Activated naive CD4-positive, alpha-beta T cell treated with anti-CD3 and anti-CD28 coated beads, Interleukin-2, amount 50 U/mL, for 24 hours (primary cell): ENCODE data around the gene IFTAP.

Experiments used
- H3K27ac Mint-ChIP-seq: one replicate; pipeline ENCODE4 v1.8.0; 2021; ENCODE audit warnings: mild to moderate bottlenecking, mixed read lengths
- H3K27me3 Mint-ChIP-seq: one replicate; pipeline ENCODE4 v1.8.0; 2021; ENCODE audit warnings: mixed read lengths
- H3K36me3 Mint-ChIP-seq: one replicate; pipeline ENCODE4 v1.8.0; 2021; ENCODE audit warnings: mixed read lengths
- H3K4me1 Mint-ChIP-seq: one replicate; pipeline ENCODE4 v1.8.0; 2021; ENCODE audit warnings: mixed read lengths
- H3K4me3 Mint-ChIP-seq: one replicate; pipeline ENCODE4 v1.8.0; 2021; ENCODE audit warnings: mild to moderate bottlenecking, mixed read lengths
- H3K9me3 Mint-ChIP-seq: one replicate; pipeline ENCODE4 v1.8.0; 2021; ENCODE audit warnings: mixed read lengths

Gene IFTAP

GRCh38 chr11:36581536-36581935 lies 12.8 kb upstream of the IFTAP start:
- Mint-ChIP-seq H3K4me3 (no peak overlapping the region), H3K27ac (no peak overlapping the region), H3K36me3 (no peaks in the 10 kb centered on the region), H3K27me3 (peaks cover 5% of the 10 kb centered on the region), H3K4me1 (no peaks in the 10 kb centered on the region), H3K9me3 (peaks cover 5% of the 10 kb centered on the region)

DNA sequence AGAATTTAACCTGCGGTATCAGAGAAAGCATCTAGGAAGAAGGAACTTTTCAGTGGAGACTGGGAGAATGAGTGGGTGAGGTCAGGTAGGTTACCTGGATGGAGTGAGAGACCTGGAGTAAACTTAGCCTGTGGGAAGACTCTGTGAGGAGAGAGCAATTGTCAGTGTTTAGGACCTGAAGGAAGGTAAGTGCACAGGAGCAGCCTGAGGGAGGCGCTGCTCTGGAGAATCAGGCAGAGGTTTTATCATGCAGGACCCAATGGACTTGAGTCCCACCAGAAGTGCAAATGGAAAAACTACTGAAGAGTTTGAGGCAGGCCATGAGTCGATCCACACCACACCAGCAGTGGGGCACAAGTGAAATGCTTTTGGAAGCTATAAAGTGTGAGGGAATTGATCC lies 10.6 kb upstream of the IFTAP start:
- Mint-ChIP-seq H3K27ac (no peak overlapping the region), H3K9me3 (peaks cover 5% of the 10 kb centered on the region), H3K27me3 (peaks cover 10% of the 10 kb centered on the region), H3K4me3 (no peak overlapping the region), H3K4me1 (no peaks in the 10 kb centered on the region), H3K36me3 (no peaks in the 10 kb centered on the region)

DNA sequence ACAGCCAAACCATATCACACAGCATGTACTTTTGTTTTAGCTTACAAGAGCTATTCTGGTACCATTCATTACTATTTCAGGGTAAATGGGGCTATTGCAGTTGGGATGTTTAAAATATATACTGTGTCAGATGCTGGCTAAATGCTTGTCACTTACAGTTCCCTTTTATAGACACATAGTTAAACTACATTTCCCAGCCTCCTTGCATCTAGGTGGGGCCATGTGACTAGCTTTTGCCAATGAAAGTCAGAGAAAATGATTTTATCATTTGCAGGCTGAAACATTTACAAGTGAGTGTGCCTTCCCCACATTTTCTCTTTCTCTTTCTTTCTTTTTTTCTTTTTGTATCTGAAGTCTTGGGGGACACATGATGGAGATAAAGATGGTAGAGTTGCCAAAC lies 7.8 kb upstream of the IFTAP start:
- H3K9me3 Mint-ChIP-seq: peaks cover 5% of the 10 kb centered on the region
- no peaks in the 10 kb centered on the region for H3K36me3 Mint-ChIP-seq
- peaks cover 21% of the 10 kb centered on the region for H3K27me3 Mint-ChIP-seq
- H3K27ac Mint-ChIP-seq: no peak overlapping the region
- H3K4me1 Mint-ChIP-seq: no peaks in the 10 kb centered on the region
- H3K4me3 Mint-ChIP-seq: no peak overlapping the region

DNA sequence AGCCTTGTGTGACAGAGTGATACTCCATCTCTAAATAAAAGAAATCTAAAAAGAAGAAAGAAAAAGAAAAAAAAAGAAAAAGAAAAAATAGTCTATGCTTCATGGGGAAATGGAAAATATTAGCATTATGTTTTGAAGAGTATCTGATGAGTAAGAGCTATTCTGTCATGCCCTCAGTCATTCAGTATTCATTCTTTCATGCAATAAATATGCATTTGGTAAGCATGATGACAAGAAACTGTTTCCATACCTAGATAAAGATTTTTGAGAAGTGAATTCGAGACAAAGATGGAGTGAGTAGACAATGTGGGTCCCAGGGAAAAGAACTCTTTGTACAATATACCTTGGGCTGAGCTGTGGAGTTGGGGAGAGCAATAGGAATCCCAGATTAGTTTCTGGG lies 6.2 kb upstream of the IFTAP start:
- no peaks in the 10 kb centered on the region for H3K36me3 Mint-ChIP-seq

GRCh38 chr11:36590513-36590912 lies 3.8 kb upstream of the IFTAP start:
- H3K9me3 Mint-ChIP-seq: no peaks in the 10 kb centered on the region
- no peak overlapping the region for H3K27ac Mint-ChIP-seq
- H3K36me3 Mint-ChIP-seq: no peaks in the 10 kb centered on the region
- H3K27me3 Mint-ChIP-seq: peaks cover 36% of the 10 kb centered on the region
- peaks cover 10% of the 10 kb centered on the region for H3K4me1 Mint-ChIP-seq
- no peak overlapping the region for H3K4me3 Mint-ChIP-seq

More for the DNA sequence above, 6.2 kb upstream of the IFTAP start:
- no peak overlapping the region for H3K27ac Mint-ChIP-seq
- H3K27me3 Mint-ChIP-seq: peaks cover 27% of the 10 kb centered on the region
- no peaks in the 10 kb centered on the region for H3K9me3 Mint-ChIP-seq
- no peak overlapping the region for H3K4me3 Mint-ChIP-seq
- no peaks in the 10 kb centered on the region for H3K4me1 Mint-ChIP-seq

- Mint-ChIP-seq H3K36me3 (no peaks in the 10 kb centered on the region), H3K27ac (no peak overlapping the region), H3K27me3 (peaks cover 41% of the 10 kb centered on the region), H3K4me1 (peaks cover 10% of the 10 kb centered on the region), H3K4me3 (no peak overlapping the region), H3K9me3 (no peaks in the 10 kb centered on the region)
These were observed 2.9 kb upstream of the IFTAP start for GRCh38 chr11:36591433-36591832.

GRCh38 chr11:36596880-36597279 lies 2.6 kb downstream of the IFTAP start:
- no peak overlapping the region for H3K27ac Mint-ChIP-seq
- peaks cover 27% of the 10 kb centered on the region for H3K27me3 Mint-ChIP-seq
- no peaks in the 10 kb centered on the region for H3K9me3 Mint-ChIP-seq
- H3K36me3 Mint-ChIP-seq: no peaks in the 10 kb centered on the region
- no peak overlapping the region for H3K4me3 Mint-ChIP-seq
- peaks cover 10% of the 10 kb centered on the region for H3K4me1 Mint-ChIP-seq

DNA sequence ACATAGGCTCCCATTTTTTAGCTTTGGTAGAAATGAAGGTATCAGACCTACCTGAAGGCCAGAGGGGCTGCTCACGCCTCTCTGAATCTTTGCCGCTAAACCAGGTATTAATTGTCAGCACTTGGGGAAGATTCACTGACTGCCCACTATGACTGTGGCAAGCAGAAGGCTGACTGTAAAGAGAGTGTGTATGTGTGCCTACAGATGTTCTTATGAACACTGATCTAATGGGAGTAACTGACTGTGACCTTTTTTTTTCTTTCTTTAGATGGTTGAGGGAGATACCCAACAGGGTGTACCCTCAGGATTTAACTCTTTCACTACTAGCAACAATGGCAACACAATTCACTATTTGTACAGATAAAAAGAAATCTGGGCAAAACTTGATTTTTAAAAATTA lies 3.7 kb downstream of the IFTAP start, which contains the start of gene RAG2:
TSS of gene RAG2 (minus strand) at position 186 of the 400 bp plus-strand sequence. CDS start 4,068 bp downstream, outside the sequence.
- Mint-ChIP-seq H3K4me1 (peaks cover 10% of the 10 kb centered on the region), H3K27ac (no peak within 1 kb of the TSS), H3K27me3 (peaks cover 29% of the 10 kb centered on the region), H3K4me3 (no peak within 1 kb of the TSS), H3K9me3 (no peaks in the 10 kb centered on the region), H3K36me3 (no peaks in the 10 kb centered on the region)

- H3K27ac Mint-ChIP-seq: no peak overlapping the region
- no peak overlapping the region for H3K4me3 Mint-ChIP-seq
- H3K9me3 Mint-ChIP-seq: no peaks in the 10 kb centered on the region
- H3K36me3 Mint-ChIP-seq: no peaks in the 10 kb centered on the region
- no peaks in the 10 kb centered on the region for H3K4me1 Mint-ChIP-seq
- H3K27me3 Mint-ChIP-seq: peaks cover 19% of the 10 kb centered on the region
These were observed 5.9 kb downstream of the IFTAP start for GRCh38 chr11:36600180-36600579.

GRCh38 chr11:36601155-36601554 lies 6.9 kb downstream of the IFTAP start:
- Mint-ChIP-seq H3K36me3 (no peaks in the 10 kb centered on the region), H3K27me3 (peaks cover 13% of the 10 kb centered on the region), H3K4me1 (no peaks in the 10 kb centered on the region), H3K9me3 (no peaks in the 10 kb centered on the region), H3K27ac (no peak overlapping the region), H3K4me3 (no peak overlapping the region)

GRCh38 chr11:36602135-36602534 lies 7.8 kb downstream of the IFTAP start:
- H3K4me3 Mint-ChIP-seq: no peak overlapping the region
- no peaks in the 10 kb centered on the region for H3K4me1 Mint-ChIP-seq
- H3K36me3 Mint-ChIP-seq: no peaks in the 10 kb centered on the region
- H3K27ac Mint-ChIP-seq: no peak overlapping the region
- H3K27me3 Mint-ChIP-seq: peaks cover 11% of the 10 kb centered on the region
- no peaks in the 10 kb centered on the region for H3K9me3 Mint-ChIP-seq

DNA sequence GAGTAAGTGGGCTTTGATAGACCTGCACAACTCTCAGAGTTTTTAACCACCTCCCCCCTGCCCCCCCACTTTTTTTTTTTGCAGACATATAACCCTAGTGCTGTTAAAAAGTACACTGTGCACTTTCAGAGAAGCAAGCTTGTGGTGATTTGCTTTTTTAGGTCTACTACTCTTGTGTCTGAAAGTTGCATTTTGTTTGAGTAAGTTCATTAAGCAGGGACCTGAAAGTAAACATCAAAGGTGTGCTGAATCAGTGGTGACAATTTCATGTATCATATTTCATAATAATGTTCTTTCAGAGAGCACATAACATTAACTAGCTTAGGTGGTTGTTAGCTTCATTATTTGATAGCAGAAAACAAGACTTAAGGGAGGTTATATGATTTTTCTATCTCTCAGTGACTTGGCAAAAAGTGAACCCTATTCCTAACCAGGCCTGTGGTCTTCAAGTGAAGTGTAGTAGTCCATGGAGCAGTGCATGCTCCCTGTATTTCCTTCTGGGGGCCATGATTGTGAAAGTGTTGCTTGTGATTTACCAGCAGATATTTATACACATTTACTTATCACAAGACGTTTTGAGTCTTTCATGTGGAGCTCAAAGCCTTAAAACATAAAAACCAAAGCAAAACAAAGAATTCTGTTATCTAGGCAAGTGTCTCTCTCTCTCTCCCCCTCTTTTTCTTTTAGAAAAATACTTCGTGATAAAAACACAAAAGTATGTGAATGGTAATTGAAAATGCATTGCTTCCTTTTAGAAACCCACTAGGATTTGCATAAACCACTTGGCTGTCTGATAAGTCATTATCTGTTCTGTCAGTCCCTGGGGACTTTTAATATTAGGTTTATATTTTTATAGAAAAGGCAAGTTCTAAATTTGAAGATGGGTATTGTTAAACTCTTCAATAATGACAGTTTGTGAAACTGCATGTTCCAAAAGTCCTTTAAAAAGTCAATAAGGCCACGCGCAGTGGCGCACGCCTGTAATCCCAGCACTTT lies 11.2 kb downstream of the IFTAP start:
- no peaks in the 10 kb centered on the region for H3K4me1 Mint-ChIP-seq
- H3K27me3 Mint-ChIP-seq: peaks cover 12% of the 10 kb centered on the region
- H3K9me3 Mint-ChIP-seq: no peaks in the 10 kb centered on the region
- H3K27ac Mint-ChIP-seq: no peak overlapping the region
- H3K36me3 Mint-ChIP-seq: no peaks in the 10 kb centered on the region
- H3K4me3 Mint-ChIP-seq: no peak overlapping the region

DNA sequence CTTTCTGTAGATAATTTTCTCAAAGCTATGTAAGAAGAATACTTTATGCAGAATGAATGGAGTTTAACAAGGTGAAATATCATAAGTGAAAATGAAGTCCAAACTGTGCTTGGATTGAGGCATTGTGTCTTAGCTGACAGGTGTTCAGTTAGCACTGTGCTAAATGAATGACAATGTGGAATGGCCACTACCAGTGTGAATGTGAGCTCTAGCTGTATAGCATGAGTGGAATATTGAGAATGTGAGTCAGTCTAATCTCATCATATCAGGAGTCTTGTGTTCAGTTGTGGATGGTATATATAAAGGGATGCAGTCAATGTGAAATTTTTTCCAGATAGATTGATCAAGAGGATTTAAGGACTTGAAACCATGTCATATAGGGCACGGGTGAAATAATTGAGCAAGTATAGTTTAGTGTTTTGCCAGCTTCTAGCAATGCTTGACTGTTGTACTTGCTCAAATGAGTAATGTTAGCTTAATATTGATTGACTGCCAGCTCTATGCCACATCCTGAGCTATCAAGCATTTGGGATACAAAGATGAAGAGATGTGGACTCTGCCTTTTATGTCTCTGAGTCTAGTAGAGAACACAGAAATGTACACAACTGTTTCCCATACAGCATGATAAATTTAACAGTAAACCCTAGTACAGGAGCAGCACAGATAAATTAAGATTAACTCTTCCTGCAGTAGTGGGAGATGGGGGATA lies 14.3 kb downstream of the IFTAP start:
- H3K4me3 Mint-ChIP-seq: no peak overlapping the region
- no peaks in the 10 kb centered on the region for H3K4me1 Mint-ChIP-seq
- no peak overlapping the region for H3K27ac Mint-ChIP-seq
- no peaks in the 10 kb centered on the region for H3K36me3 Mint-ChIP-seq
- H3K27me3 Mint-ChIP-seq: peaks cover 6% of the 10 kb centered on the region
- H3K9me3 Mint-ChIP-seq: no peaks in the 10 kb centered on the region

- Mint-ChIP-seq H3K9me3 (no peaks in the 10 kb centered on the region), H3K4me1 (no peaks in the 10 kb centered on the region), H3K4me3 (no peak overlapping the region), H3K27ac (no peak overlapping the region), H3K27me3 (peaks cover 4% of the 10 kb centered on the region), H3K36me3 (no peaks in the 10 kb centered on the region)
These were observed 15.1 kb downstream of the IFTAP start for GRCh38 chr11:36609383-36609782.

GRCh38 chr11:36615826-36616225 lies 21.5 kb downstream of the IFTAP start:
- Mint-ChIP-seq H3K27me3 (peaks cover 9% of the 10 kb centered on the region), H3K4me3 (no peak overlapping the region), H3K9me3 (peaks cover 6% of the 10 kb centered on the region), H3K4me1 (no peaks in the 10 kb centered on the region), H3K27ac (no peak overlapping the region), H3K36me3 (no peaks in the 10 kb centered on the region)
